Right lobe of liver (tissue), 6 donors: ENCODE data around the gene FGF14. TPM values are rescaled to one million over a fixed set of nuclear protein-coding genes. Genes with fewer than 3 reads are reported as not detected.

Experiments used
- ATAC-seq, 4 donors: fragments of 200-7000 bp; cut with Tn5 transposase; one replicate each; pipeline ENCODE4 v1.9.1; 2020; ENCODE audit warnings: mild to moderate bottlenecking in 4 of 4, moderate library complexity in 4 of 4
- DNase-seq, 3 donors: peaks; one replicate each; pipeline ENCODE4 v3.0.0-alpha.2; 2020
- H3K27ac ChIP-seq, 3 donors: fragments of 200-600 bp; one replicate each; pipeline ENCODE4 v1.8.0; 2022
- H3K27me3 ChIP-seq, 2 donors: fragments of 200-600 bp; one replicate each; pipeline ENCODE4 v1.8.0; 2022
- H3K36me3 ChIP-seq, 4 donors: fragments of 200-600 bp; sonication (generic) in 1 of 4; one replicate each; pipeline versions ENCODE4 v1.5.1 to v1.8.0; 2017 to 2022; ENCODE audit warnings: control low read depth in 1 of 4
- H3K4me1 ChIP-seq, 4 donors: fragments of 200-600 bp; sonication (generic) in 1 of 4; one replicate each; pipeline versions ENCODE4 v1.5.1 to v1.8.0; 2017 to 2022; ENCODE audit warnings: control low read depth in 1 of 4
- H3K4me3 ChIP-seq, 3 donors: fragments of 200-600 bp; one replicate each; pipeline ENCODE4 v1.8.0; 2022
- H3K9me3 ChIP-seq, 4 donors: fragments of 200-600 bp; sonication (generic) in 1 of 4; one replicate each; pipeline versions ENCODE4 v1.5.1 to v1.8.0; 2017 to 2022; ENCODE audit warnings: control low read depth in 1 of 4
- CTCF ChIP-seq, 4 donors: fragments of 200-600 bp in 3 of 4; fragments of 450-650 bp in 1 of 4; IDR thresholded peaks; one replicate each; pipeline versions ENCODE4 v1.5.1 to v1.8.0; 2016 to 2022; ENCODE audit warnings: antibody characterized with exemption in 4 of 4, mild to moderate bottlenecking in 2 of 4
- POLR2A ChIP-seq: fragments of 450-650 bp; IDR thresholded peaks from one replicate; pipeline ENCODE4 v1.6.1; 2017; ENCODE audit warnings: antibody characterized with exemption, mild to moderate bottlenecking
- WGBS: methylation state at CpG from one replicate; pipeline ENCODE4 v1.1.6; 2018; ENCODE audit warnings: low coverage, low lambda C conversion rate; ENCODE audit not compliant: insufficient coverage; ENCODE audit errors: missing lambda C conversion rate; 5-methylcytosine and 5-hydroxymethylcytosine counted together
- intact Hi-C, 2 donors: fragments of 100-400 bp; cut with DNase I; formaldehyde crosslinking; loops; one replicate each; pipeline versions ENCODE4 v1.11.2 to v1.14.1; 2022
- total RNA-seq, 6 experiments: library from RNA; depleted of rRNA in 2 of 6; stranded (reverse); fragments of >200 nt in 2 of 6; fragmentation: NEBNext Ultra II Directional in 3 of 6; extraction: Animal tissue kit (Norgen Biotek cat#: 25700) in 3 of 6; gene quantifications; one replicate each; pipeline versions ENCODE4 v1.1.0 to v1.2.4, GENCODE V29; 2016 to 2023
- donor health status: DM: no; HTN: yes; CAD: no.
- donor health status: DM: no; HTN: no; CAD: no.
- donor health status: DM: no; HTN: no; CAD: no.
- donor health status: DM: no; HTN: yes; CAD: no.
- donor health status: DM: no; HTN: yes; CAD: no.

The FGF14 gene
- total RNA-seq, 6 experiments from 2014 or later, result 0.42 to 6.3 (median 1.2) TPM

GRCh38 chr13:101773062-101773461 lies 628.8 kb downstream of the FGF14 start:
- H3K9me3 ChIP-seq, result no peaks in the 10 kb centered on the region
- DNase-seq (no peak), ATAC-seq (peak in 1 of 4 donors; percentile 90)
- TF ChIP-seq CTCF (IDR thresholded peaks at IDR 0.05), result no peak
- TF ChIP-seq POLR2A, result no peak
- H3K4me3 ChIP-seq, result no peak overlapping the region
- H3K27me3 ChIP-seq, result no peaks in the 10 kb centered on the region
- H3K4me1 ChIP-seq, result no peaks in the 10 kb centered on the region
- intact Hi-C loops, result no loop called here
- no peak overlapping the region for H3K27ac ChIP-seq
- WGBS, result 36% methylated on average over 2 of the region's 2 CpGs
- no peaks in the 10 kb centered on the region for H3K36me3 ChIP-seq

GRCh38 chr13:101767131-101767530 lies 634.7 kb downstream of the FGF14 start:
- ATAC-seq (no peak), DNase-seq (no peak)
- H3K4me3 ChIP-seq, result no peak overlapping the region
- H3K4me1 ChIP-seq, result no peaks in the 10 kb centered on the region
- H3K27me3 ChIP-seq, result no peaks in the 10 kb centered on the region
- no peaks in the 10 kb centered on the region for H3K9me3 ChIP-seq
- 77% methylated on average over 4 of the region's 4 CpGs for WGBS
- TF ChIP-seq POLR2A, result no peak
- H3K27ac ChIP-seq, result no peak overlapping the region
- intact Hi-C loops, result loop anchor here in 1 of 2 donors (10.0 kb wide), 1 partner anchor 252 kb away; no protein-coding TSS in a partner anchor
- H3K36me3 ChIP-seq, result no peaks in the 10 kb centered on the region

GRCh38 chr13:101763191-101763590 lies 638.7 kb downstream of the FGF14 start:
- ATAC-seq, result no peak
- intact Hi-C loops, result loop anchor here (5.0 to 10.0 kb wide), 2 partner anchors 248 to 251 kb away; no protein-coding TSS in a partner anchor
- Histone ChIP-seq H3K4me3 (no peak overlapping the region), H3K4me1 (no peaks in the 10 kb centered on the region), H3K9me3 (no peaks in the 10 kb centered on the region), H3K36me3 (no peaks in the 10 kb centered on the region), H3K27me3 (no peaks in the 10 kb centered on the region), H3K27ac (no peak overlapping the region)
- TF ChIP-seq CTCF (IDR thresholded peaks at IDR 0.05) (no peak), POLR2A (no peak)
- WGBS, result 33% methylated on average over 1 of the region's 1 CpG
- DNase-seq, result no peak

GRCh38 chr13:101757446-101758039 lies 644.3 kb downstream of the FGF14 start:
- Histone ChIP-seq H3K4me3 (no peak overlapping the region), H3K27ac (no peak overlapping the region), H3K36me3 (no peaks in the 10 kb centered on the region), H3K9me3 (no peaks in the 10 kb centered on the region), H3K4me1 (peaks cover 0 to 15% (median 6%) of the 10 kb centered on the region in 4 donors), H3K27me3 (no peaks in the 10 kb centered on the region)
- intact Hi-C loops, result no loop called here
- ATAC-seq (peak; percentile 85 to 97 (median 93)), DNase-seq (no peak)
- TF ChIP-seq POLR2A (no peak), CTCF (IDR thresholded peaks at IDR 0.05) (peak; percentile 54 to 84 (median 60))
- 7% methylated on average over 1 of the region's 1 CpG for WGBS

GRCh38 chr13:101755228-101755887 lies 646.5 kb downstream of the FGF14 start:
- TF ChIP-seq POLR2A (no peak), CTCF (IDR thresholded peaks at IDR 0.05) (no peak)
- no peaks in the 10 kb centered on the region for H3K27me3 ChIP-seq
- WGBS, result 54% methylated on average over 6 of the region's 6 CpGs
- DNase-seq, result no peak
- ATAC-seq, result peak; percentile 44 to 84 (median 64)
- H3K36me3 ChIP-seq, result no peaks in the 10 kb centered on the region
- peak overlapping the region in 2 of 3 donors; percentile 22 to 52 for H3K27ac ChIP-seq
- H3K9me3 ChIP-seq, result no peaks in the 10 kb centered on the region
- H3K4me1 ChIP-seq, result peaks cover 0 to 15% (median 6%) of the 10 kb centered on the region in 4 donors
- no peak overlapping the region for H3K4me3 ChIP-seq
- intact Hi-C loops, result no loop called here
